Cardiac fibroblast (primary cell): ENCODE measurements around the gene MRPS18A.
A peak's percentile ranks its signal among the peaks of the same experiment; 100 is the strongest.
"Not testable (repeated sequence)": the region's sequence is repeated elsewhere in the genome, so short reads cannot be mapped to it uniquely, and the experiment has no call there.

Source experiments
- DNase-seq, 2 donors: peaks; one replicate each; pipeline versions ENCODE4 v3.0.0 to v3.0.0-alpha.2; 2010; ENCODE audit warnings: low read depth in 2 of 2
- H3K4me3 ChIP-seq, 2 donors: replicated peaks in 1 of 2; 1 replicate in 1 of 2; 2 replicates in 1 of 2; pipeline ENCODE4 v1.5.1; 2011; ENCODE audit warnings: low read depth in 2 of 2, low read length in 2 of 2, mild to moderate bottlenecking in 2 of 2, moderate library complexity in 1 of 2
- TF ChIP-seq, protein P1 (sequence below): IDR thresholded peaks from one replicate; pipeline ENCODE4 v1.5.1; 2011; ENCODE audit warnings: low read depth, mild to moderate bottlenecking, low read length, inconsistent platforms

MRPS18A gene

DNA sequence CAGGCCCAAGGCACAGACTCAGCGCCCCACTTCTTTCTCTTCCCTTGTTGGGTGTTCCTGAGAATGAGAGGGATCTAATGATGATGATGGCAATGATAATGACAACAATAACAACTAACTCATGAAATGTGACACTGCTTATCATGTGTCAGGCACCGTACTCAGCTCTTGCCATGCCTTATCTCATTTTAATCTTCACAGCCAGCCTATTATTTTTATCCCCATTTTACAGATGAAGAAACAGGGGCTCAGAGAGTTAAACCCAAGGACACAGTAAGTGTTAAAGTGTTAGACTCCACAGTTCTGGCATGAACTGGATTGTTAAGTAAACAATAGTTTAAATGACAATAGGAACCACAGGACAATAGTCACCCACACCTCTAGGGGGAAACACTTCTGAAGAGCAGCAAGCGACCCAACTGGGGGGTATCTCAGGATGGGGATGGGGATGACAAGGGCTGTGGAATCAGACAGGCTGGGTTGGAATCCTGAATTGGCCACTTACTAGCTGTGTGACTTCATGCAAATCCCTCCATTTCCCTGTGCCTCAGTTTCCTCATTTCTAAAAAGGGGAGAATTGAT lies 30.3 kb downstream of the MRPS18A start:
- DNase-seq, result no peak
- H3K4me3 ChIP-seq, result no peak overlapping the region
- TF ChIP-seq, protein P1, sequence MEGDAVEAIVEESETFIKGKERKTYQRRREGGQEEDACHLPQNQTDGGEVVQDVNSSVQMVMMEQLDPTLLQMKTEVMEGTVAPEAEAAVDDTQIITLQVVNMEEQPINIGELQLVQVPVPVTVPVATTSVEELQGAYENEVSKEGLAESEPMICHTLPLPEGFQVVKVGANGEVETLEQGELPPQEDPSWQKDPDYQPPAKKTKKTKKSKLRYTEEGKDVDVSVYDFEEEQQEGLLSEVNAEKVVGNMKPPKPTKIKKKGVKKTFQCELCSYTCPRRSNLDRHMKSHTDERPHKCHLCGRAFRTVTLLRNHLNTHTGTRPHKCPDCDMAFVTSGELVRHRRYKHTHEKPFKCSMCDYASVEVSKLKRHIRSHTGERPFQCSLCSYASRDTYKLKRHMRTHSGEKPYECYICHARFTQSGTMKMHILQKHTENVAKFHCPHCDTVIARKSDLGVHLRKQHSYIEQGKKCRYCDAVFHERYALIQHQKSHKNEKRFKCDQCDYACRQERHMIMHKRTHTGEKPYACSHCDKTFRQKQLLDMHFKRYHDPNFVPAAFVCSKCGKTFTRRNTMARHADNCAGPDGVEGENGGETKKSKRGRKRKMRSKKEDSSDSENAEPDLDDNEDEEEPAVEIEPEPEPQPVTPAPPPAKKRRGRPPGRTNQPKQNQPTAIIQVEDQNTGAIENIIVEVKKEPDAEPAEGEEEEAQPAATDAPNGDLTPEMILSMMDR, result no peak

DNA sequence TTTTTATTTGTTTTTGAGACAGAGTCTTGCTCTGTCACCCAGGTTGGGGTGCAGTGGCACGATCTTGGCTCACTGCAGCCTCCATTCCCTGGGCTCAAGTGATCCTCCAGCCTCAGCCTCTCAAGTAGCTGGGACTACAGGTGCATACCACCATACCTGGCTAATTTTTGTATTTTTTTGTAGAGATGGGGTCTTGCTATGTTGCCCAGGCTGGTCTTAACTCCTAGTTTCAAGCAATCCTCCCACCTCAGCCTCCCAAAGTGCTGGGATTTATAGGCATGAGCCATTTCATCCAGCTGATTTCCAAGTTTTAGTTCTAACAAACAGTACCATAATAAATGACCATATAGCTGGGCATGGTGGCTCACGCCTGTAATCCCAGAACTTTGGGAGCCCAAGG lies 34.8 kb downstream of the MRPS18A start:
- DNase-seq, H3K4me3 ChIP-seq: not testable (repeated sequence)

DNA sequence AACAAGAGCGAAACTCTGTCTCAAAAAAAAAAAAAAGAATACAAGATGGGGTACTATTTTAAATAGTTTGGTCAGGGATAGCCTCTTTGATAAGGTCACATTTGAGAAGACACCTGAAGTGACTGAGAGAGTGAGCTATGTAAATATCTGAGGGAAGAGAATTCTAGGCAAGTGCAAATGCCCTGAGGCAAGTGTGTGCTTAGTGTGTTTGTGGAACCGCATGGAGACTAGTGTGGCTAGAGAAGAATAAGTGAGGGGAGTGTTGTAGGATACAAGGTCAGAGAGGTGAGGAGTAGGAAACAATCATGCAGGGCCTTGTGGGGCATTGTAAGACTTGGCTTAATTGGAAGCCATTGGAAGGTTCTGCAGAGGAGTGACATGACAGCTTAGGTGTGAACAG lies 39.3 kb downstream of the MRPS18A start:
- no peak for DNase-seq
- H3K4me3 ChIP-seq, result no peak overlapping the region
- TF ChIP-seq, protein P1, result no peak

DNA sequence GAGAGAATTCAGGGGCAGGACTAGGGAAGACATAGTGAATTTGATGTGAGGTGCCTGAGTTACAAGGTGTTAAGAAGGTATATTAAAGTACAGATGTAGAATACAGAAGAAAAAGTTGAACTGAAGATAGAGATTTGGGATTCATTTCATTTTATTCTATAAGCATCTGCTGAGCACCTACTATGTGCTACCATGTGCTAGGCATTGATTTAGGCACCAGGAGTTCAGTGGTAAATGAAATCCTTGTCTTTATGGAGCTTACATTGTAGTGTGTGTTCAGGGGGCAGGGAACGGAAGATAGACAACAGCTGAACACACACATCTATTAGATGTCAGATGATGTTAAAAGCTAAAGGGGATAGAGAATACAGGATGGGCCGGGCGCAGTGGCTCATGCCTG lies 40.0 kb downstream of the MRPS18A start:
- H3K4me3 ChIP-seq, result no peak overlapping the region
- TF ChIP-seq, protein P1, result no peak
- DNase-seq, result no peak

DNA sequence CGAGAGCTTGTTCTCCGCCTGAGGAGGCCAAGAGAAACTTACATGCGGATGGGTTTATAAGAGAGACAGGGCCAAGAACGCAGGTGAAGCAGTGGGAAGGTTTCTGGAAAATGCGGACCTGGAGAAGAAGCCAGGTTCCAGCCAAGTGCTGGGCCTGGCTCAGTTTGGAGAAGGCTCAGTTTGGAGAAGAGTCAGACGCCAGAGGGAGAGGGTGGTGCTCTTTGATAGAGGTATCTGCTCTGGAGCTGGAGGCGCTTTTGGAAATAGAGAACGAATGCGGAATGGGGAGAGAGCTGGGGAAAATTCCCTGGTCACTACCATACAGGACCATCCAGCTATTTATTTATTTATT lies 42.0 kb downstream of the MRPS18A start:
- TF ChIP-seq, protein P1, result no peak
- peak overlapping the region; percentile 51 to 59 for H3K4me3 ChIP-seq
- no peak for DNase-seq

DNA sequence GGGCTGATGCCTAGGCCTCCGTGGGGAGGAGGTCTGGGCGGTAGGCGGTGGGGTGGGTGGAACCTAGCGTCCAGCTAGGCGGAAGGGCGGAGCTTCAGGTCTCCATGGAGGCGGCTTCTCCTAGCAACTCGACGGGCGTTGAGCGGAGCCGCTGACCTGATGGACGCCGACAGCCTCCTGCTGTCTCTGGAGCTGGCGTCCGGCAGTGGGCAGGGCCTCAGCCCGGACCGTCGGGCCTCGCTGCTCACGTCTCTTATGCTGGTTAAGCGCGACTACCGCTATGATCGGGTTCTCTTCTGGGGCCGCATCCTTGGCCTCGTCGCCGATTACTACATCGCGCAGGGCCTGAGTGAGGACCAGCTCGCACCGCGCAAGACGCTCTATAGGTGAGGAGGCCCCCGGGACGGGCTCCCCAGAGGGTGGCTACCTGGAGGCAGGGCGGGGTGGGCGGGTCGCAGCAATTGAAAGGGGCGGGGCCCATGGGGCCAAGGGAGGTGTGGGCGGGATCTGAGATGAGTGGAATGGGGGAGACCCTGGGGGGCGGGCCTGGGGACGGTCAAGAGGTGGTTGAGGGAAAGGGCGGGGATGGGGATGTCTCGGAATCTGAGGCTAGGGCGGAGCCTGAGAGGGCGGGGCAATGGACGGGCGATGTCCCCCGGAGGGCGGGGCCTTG lies 42.5 kb downstream of the MRPS18A start, which contains the start of gene RSPH9:
TSS of gene RSPH9 (plus strand) at position 97 of the 673 bp plus-strand sequence. CDS start at position 160, 63 bp downstream.
- peak within 1 kb of the TSS; percentile 51 to 59 for H3K4me3 ChIP-seq
- TF ChIP-seq, protein P1, result no peak
- peak; percentile 62 to 66 for DNase-seq

DNA sequence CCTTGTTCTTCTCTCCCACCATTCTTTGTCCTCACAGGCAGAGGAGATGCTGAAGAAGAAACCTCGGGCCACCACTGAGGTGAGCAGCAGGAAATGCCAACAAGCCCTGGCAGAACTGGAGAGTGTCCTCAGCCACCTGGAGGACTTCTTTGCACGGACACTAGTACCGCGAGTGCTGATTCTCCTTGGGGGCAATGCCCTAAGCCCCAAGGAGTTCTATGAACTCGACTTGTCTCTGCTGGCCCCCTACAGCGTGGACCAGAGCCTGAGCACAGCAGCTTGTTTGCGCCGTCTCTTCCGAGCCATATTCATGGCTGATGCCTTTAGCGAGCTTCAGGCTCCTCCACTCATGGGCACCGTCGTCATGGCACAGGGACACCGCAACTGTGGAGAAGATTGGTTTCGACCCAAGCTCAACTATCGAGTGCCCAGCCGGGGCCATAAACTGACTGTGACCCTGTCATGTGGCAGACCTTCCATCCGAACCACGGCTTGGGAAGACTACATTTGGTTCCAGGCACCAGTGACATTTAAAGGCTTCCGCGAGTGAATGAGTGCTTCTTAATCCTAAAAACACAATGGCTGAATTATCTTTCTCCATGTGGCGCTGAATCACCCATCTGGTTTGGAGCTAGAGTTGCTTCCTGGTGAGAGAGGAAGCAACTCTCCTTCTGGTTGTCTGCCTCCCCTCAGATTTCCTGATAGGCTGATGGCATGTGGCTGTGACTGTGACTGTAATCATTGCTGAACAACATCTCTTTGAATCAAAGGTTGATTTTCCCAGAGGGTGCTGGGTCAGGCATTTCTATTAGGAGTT lies 47.4 kb downstream of the MRPS18A start:
- TF ChIP-seq, protein P1, result no peak
- no peak overlapping the region for H3K4me3 ChIP-seq
- no peak for DNase-seq
